ENCODE results near the gene ASB11.

DNA sequence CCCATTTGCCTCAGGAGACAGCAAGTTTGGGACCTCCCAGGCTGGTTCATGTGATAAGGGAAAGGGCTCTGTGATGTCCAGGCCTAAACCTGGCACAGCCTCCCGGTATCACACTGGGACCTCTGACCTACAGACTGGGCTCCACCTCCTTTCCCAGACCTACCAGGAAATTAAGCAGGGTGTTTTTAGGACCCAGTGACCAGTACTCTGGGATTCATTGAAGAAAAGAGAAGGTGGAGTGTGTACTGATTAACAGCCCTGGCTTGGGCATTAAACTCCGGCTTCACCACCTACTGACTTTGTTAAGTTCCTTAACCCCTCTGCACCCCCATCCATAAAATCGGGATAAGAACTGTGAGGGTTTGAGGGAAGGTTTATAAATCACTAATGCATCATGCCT is 74.1 kb downstream of the ASB11 start:
- TF ChIP-seq POLR2A (IDR thresholded peaks at IDR 0.05; ENCODE audit: low read length) (no peak), GATA1 (IDR thresholded peaks at IDR 0.05; ENCODE audit: low read depth, low read length) (no peak)

Measured in erythroblast (primary cell).